Smooth muscle cell (in vitro differentiated cells): ENCODE measurements around the gene PLEKHH1. TPM values are rescaled to one million over a fixed set of nuclear protein-coding genes. Genes with fewer than 3 reads are reported as not detected.

Experiments
- DNase-seq: peaks from one replicate; lab custom pipeline; 2025; ENCODE audit not compliant: unreplicated experiment; lab: John Stamatoyannopoulos, UW
- H2AFZ ChIP-seq: fragments of 200-600 bp; sonication (generic); 2 replicates; pipeline ENCODE4 v1.6.0; 2016; ENCODE audit warnings: antibody characterized with exemption, low read depth, mild to moderate bottlenecking
- H3F3A ChIP-seq: fragments of 200-600 bp; sonication (generic); 2 replicates; pipeline ENCODE4 v1.6.0; 2017; ENCODE audit warnings: antibody characterized with exemption, low read depth
- H3K27ac ChIP-seq: fragments of 200-600 bp; sonication (generic); 2 replicates; pipeline ENCODE4 v1.5.1; 2016; ENCODE audit warnings: low read depth, mild to moderate bottlenecking
- H3K27me3 ChIP-seq: fragments of 200-600 bp; sonication (generic); 2 replicates; pipeline ENCODE4 v1.6.1; 2016; ENCODE audit warnings: low read depth, mild to moderate bottlenecking
- H3K36me3 ChIP-seq: fragments of 200-600 bp; sonication (generic); 2 replicates; pipeline ENCODE4 v1.5.1; 2016; ENCODE audit warnings: low read depth
- H3K4me1 ChIP-seq: fragments of 200-600 bp; sonication (generic); 2 replicates; pipeline ENCODE4 v1.5.1; 2016; ENCODE audit warnings: low read depth
- H3K4me2 ChIP-seq: fragments of 200-600 bp; sonication (generic); 2 replicates; pipeline ENCODE4 v1.6.0; 2016; ENCODE audit warnings: mild to moderate bottlenecking
- H3K4me3 ChIP-seq: fragments of 200-600 bp; sonication (generic); 2 replicates; pipeline ENCODE4 v1.5.1; 2016; ENCODE audit warnings: mild to moderate bottlenecking
- H3K79me2 ChIP-seq: fragments of 200-600 bp; sonication (generic); 2 replicates; pipeline ENCODE4 v1.6.0; 2016; ENCODE audit warnings: low read depth, mild to moderate bottlenecking
- H3K9ac ChIP-seq: fragments of 200-600 bp; sonication (generic); 2 replicates; pipeline ENCODE4 v1.6.0; 2016; ENCODE audit warnings: low read depth
- H3K9me3 ChIP-seq: fragments of 200-600 bp; sonication (generic); replicated peaks from 2 replicates; pipeline ENCODE4 v1.5.1; 2016; ENCODE audit warnings: low read depth
- H4K20me1 ChIP-seq: fragments of 200-600 bp; sonication (generic); 2 replicates; pipeline ENCODE4 v1.6.0; 2016; ENCODE audit warnings: low read depth
- CTCF ChIP-seq: fragments of 200-600 bp; sonication (generic); IDR thresholded peaks from 2 replicates; pipeline ENCODE4 v1.5.1; 2017; ENCODE audit warnings: borderline replicate concordance, mild to moderate bottlenecking, antibody characterized with exemption; ENCODE audit not compliant: insufficient read depth, poor library complexity, severe bottlenecking
- WGBS: methylation state at CpG from one replicate; pipeline ENCODE4 v1.1.7; 2016; ENCODE audit warnings: low lambda C conversion rate; 5-methylcytosine and 5-hydroxymethylcytosine counted together
- polyA plus RNA-seq: library from polyadenylated mRNA; unstranded; fragments of >200 nt; fragmentation: Nextera tagmentation; extraction: Ambion mirVana; gene quantifications from 2 replicates; pipeline ENCODE4 v1.2.1, GENCODE V29; 2016
- total RNA-seq: library from RNA; depleted of rRNA; stranded (reverse); fragments of >200 nt; gene quantifications from 2 replicates; pipeline ENCODE4 v1.2.3, GENCODE V29; 2014

PLEKHH1 gene
- total and polyA plus RNA-seq, 2 experiments from 2014 or later, result 0.88 to 12.1 TPM

GRCh38 chr14:67512463-67513310, 20.4 kb upstream of the PLEKHH1 start:
- H4K20me1 ChIP-seq, result no peaks in the 10 kb centered on the region
- DNase-seq, result no peak
- no peaks in the 10 kb centered on the region for H3K79me2 ChIP-seq
- no peak overlapping the region for H3K9ac ChIP-seq
- 84% methylated on average over 8 of the region's 8 CpGs for WGBS
- TF ChIP-seq CTCF, result no peak
- H2AFZ ChIP-seq, result no peak overlapping the region
- H3K9me3 ChIP-seq, result no peaks in the 10 kb centered on the region
- peaks cover 3% of the 10 kb centered on the region for H3K4me1 ChIP-seq
- peaks cover 5% of the 10 kb centered on the region for H3F3A ChIP-seq
- no peak overlapping the region for H3K4me3 ChIP-seq
- no peak overlapping the region for H3K27ac ChIP-seq
- H3K36me3 ChIP-seq, result no peaks in the 10 kb centered on the region
- H3K27me3 ChIP-seq, result peaks cover 36% of the 10 kb centered on the region
- no peak overlapping the region for H3K4me2 ChIP-seq

- no peak overlapping the region for H3K9ac ChIP-seq
- H3F3A ChIP-seq, result peaks cover 5% of the 10 kb centered on the region
- no peak for TF ChIP-seq CTCF
- peaks cover 3% of the 10 kb centered on the region for H3K4me1 ChIP-seq
- no peak overlapping the region for H3K27ac ChIP-seq
- no peak overlapping the region for H3K4me2 ChIP-seq
- peaks cover 45% of the 10 kb centered on the region for H3K27me3 ChIP-seq
- no peaks in the 10 kb centered on the region for H4K20me1 ChIP-seq
- no peaks in the 10 kb centered on the region for H3K9me3 ChIP-seq
- no peak for DNase-seq
- no peak overlapping the region for H2AFZ ChIP-seq
- peak overlapping the region; percentile 87 for H3K4me3 ChIP-seq
- 96% methylated on average over 1 of the region's 1 CpG for WGBS
- H3K36me3 ChIP-seq, result no peaks in the 10 kb centered on the region
- H3K79me2 ChIP-seq, result no peaks in the 10 kb centered on the region
Measured at GRCh38 chr14:67513631-67514108, 19.4 kb upstream of the PLEKHH1 start.

- Histone ChIP-seq H3K4me3 (peak overlapping the region; percentile 87), H3K27me3 (peaks cover 51% of the 10 kb centered on the region), H3K27ac (no peak overlapping the region), H3K4me2 (peak overlapping the region; percentile 97), H3K36me3 (no peaks in the 10 kb centered on the region), H3K4me1 (peaks cover 3% of the 10 kb centered on the region), H3F3A (peaks cover 5% of the 10 kb centered on the region), H2AFZ (no peak overlapping the region), H3K9me3 (no peaks in the 10 kb centered on the region), H3K79me2 (no peaks in the 10 kb centered on the region), H4K20me1 (no peaks in the 10 kb centered on the region), H3K9ac (no peak overlapping the region)
- no peak for DNase-seq
- 75% methylated on average over 7 of the region's 9 CpGs for WGBS
- TF ChIP-seq CTCF, result no peak
Measured at GRCh38 chr14:67514203-67514607, 18.9 kb upstream of the PLEKHH1 start.
